ENCODE data around the gene UGT8. TPM values are rescaled to one million over a fixed set of nuclear protein-coding genes. Genes with fewer than 3 reads are reported as not detected.

The UGT8 gene
- total and polyA plus RNA-seq, 2 of the 8 experiments (the other 6 are each of a cell fraction or from before 2014, with no cell fraction given): 16.9 to 26.9 TPM

GRCh38 chr4:114658776-114659175 is 60.2 kb downstream of the UGT8 start (continued):
- no peak for TF ChIP-seq CHD7 (IDR thresholded peaks at IDR 0.05; ENCODE audit: insufficient replicate concordance, low read length)

Measured in H1 (cell line).